Transverse colon (tissue), 4 donors: ENCODE results near the gene ST7L. TPM values are rescaled to one million over a fixed set of nuclear protein-coding genes. Genes with fewer than 3 reads are reported as not detected.

Experiments
- DNase-seq: peaks from one replicate; pipeline ENCODE4 v3.0.0-alpha.2; 2019
- H3K27ac ChIP-seq, 4 donors: fragments of 200-600 bp; sonication (generic); 2 replicates each; pipeline ENCODE4 v1.5.1; 2016 to 2018; ENCODE audit warnings: inconsistent platforms in 4 of 4
- H3K27me3 ChIP-seq: fragments of 200-600 bp; sonication (generic); 2 replicates; pipeline ENCODE4 v1.5.1; 2017; ENCODE audit warnings: inconsistent platforms
- H3K36me3 ChIP-seq, 4 donors: fragments of 200-600 bp; sonication (generic); 2 replicates each; pipeline ENCODE4 v1.5.1; 2017 to 2019; ENCODE audit warnings: inconsistent platforms in 4 of 4
- H3K4me1 ChIP-seq, 4 donors: fragments of 200-600 bp; sonication (generic); 2 replicates each; pipeline ENCODE4 v1.5.1; 2017 to 2020; ENCODE audit warnings: inconsistent platforms in 4 of 4
- H3K4me3 ChIP-seq, 4 donors: fragments of 200-600 bp; sonication (generic); 1 replicate in 1 of 4; 2 replicates in 3 of 4; pipeline versions ENCODE4 v1.5.1 to v1.6.1; 2017 to 2019; ENCODE audit warnings: inconsistent platforms in 4 of 4
- H3K9me3 ChIP-seq, 2 donors: fragments of 200-600 bp; sonication (generic); 2 replicates each; pipeline ENCODE4 v1.5.1; 2017 to 2019; ENCODE audit warnings: inconsistent platforms in 2 of 2
- EP300 ChIP-seq: sonication (generic); formaldehyde crosslinking; IDR thresholded peaks from one replicate; pipeline ENCODE4 v1.6.1; 2017; ENCODE audit warnings: antibody characterized with exemption, low read depth
- POLR2A ChIP-seq: fragments of 450-650 bp; IDR thresholded peaks from one replicate; pipeline ENCODE4 v1.6.1; 2016; ENCODE audit warnings: antibody characterized with exemption, mild to moderate bottlenecking, moderate library complexity
- POLR2AphosphoS5 ChIP-seq, 3 donors: sonication (generic); formaldehyde crosslinking; IDR thresholded peaks; one replicate each; pipeline ENCODE4 v1.6.1; 2016; ENCODE audit warnings: antibody characterized with exemption in 3 of 3
- WGBS, 2 donors: methylation state at CpG; one replicate each; pipeline ENCODE4 v1.1.5; 2018; ENCODE audit warnings: low coverage in 1 of 2; 5-methylcytosine and 5-hydroxymethylcytosine counted together
- in situ Hi-C, 4 donors: fragments of 200-750 bp; cut with MboI; loops; one replicate each; pipeline versions ENCODE4 v1.15.0 to v1.15.1; 2017; ENCODE audit warnings: low sequenced_read_pairs in 3 of 4, low pct_ligation_motif_present in 1 of 4, low pct_unique_long_range_greater_than_20kb in 1 of 4
- intact Hi-C: fragments of 100-400 bp; cut with DNase I; formaldehyde crosslinking; loops from one replicate; pipeline ENCODE4 v1.15.1; 2023; ENCODE audit warnings: low total_unique reads
- total RNA-seq, 4 donors: library from RNA; depleted of rRNA; stranded (reverse); fragments of >200 nt; gene quantifications; one replicate each; pipeline ENCODE4 v1.1.0, GENCODE V29; 2016
- TF ChIP-seq, protein P1 (sequence below), 5 experiments: fragments of 200-600 bp in 3 of 5; fragments of 450-650 bp in 2 of 5; sonication (generic) in 3 of 5; IDR thresholded peaks; 1 replicate in 2 of 5; 2 replicates in 3 of 5; pipeline ENCODE4 v1.5.1; 2016 to 2017; ENCODE audit warnings: antibody characterized with exemption in 5 of 5, inconsistent platforms in 3 of 5, mild to moderate bottlenecking in 2 of 5, moderate library complexity in 1 of 5

Gene ST7L
- total RNA-seq, 4 donors from 2014 or later = 7.0 to 37.4 (median 24.9) TPM

DNA sequence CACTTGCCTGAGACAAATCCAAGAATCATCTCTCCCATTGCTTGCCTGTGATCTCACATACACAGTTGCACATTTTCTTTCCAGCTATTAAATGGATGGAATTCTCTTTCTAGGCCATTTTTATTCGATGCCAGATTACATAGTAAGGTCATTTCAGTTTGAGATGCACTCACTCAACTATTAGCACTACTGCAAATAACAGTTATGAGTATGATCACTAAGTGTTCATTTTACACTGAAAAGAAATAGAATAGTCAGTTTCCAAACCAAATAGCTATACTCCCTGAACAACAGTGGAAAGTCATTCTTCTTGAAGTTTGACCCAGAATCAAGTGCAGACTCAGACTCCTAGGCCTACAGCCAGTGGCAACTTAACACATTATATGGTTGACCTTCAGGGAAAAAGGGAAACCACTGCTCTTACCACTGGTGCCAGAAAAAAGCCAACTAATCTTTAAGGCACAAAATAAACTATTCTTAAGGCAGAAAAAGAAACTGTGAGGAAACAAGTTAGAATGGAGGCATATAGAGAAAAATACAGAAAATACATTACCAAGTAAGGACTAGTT, 78.6 kb downstream of the ST7L start:
- TF ChIP-seq, protein P1, sequence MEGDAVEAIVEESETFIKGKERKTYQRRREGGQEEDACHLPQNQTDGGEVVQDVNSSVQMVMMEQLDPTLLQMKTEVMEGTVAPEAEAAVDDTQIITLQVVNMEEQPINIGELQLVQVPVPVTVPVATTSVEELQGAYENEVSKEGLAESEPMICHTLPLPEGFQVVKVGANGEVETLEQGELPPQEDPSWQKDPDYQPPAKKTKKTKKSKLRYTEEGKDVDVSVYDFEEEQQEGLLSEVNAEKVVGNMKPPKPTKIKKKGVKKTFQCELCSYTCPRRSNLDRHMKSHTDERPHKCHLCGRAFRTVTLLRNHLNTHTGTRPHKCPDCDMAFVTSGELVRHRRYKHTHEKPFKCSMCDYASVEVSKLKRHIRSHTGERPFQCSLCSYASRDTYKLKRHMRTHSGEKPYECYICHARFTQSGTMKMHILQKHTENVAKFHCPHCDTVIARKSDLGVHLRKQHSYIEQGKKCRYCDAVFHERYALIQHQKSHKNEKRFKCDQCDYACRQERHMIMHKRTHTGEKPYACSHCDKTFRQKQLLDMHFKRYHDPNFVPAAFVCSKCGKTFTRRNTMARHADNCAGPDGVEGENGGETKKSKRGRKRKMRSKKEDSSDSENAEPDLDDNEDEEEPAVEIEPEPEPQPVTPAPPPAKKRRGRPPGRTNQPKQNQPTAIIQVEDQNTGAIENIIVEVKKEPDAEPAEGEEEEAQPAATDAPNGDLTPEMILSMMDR (IDR thresholded peaks at IDR 0.05) = no peak
- no peak for TF ChIP-seq POLR2A
- no peak for TF ChIP-seq EP300
- TF ChIP-seq POLR2AphosphoS5 (IDR thresholded peaks at IDR 0.05) = no peak
- no peak for DNase-seq
- 61% methylated on average over 1 of the region's 1 CpG; no CpG with 5 or more reads in 1 of the 2 donors for WGBS, 2 donors
- intact Hi-C loops (no loop called here), in situ Hi-C loops (no loop called here)
- Histone ChIP-seq H3K9me3 (no peaks in the 10 kb centered on the region), H3K4me3 (no peak overlapping the region), H3K36me3 (no peaks in the 10 kb centered on the region), H3K27me3 (no peaks in the 10 kb centered on the region), H3K4me1 (peaks cover 0 to 7% (median 0%) of the 10 kb centered on the region in 4 donors), H3K27ac (no peak overlapping the region)

DNA sequence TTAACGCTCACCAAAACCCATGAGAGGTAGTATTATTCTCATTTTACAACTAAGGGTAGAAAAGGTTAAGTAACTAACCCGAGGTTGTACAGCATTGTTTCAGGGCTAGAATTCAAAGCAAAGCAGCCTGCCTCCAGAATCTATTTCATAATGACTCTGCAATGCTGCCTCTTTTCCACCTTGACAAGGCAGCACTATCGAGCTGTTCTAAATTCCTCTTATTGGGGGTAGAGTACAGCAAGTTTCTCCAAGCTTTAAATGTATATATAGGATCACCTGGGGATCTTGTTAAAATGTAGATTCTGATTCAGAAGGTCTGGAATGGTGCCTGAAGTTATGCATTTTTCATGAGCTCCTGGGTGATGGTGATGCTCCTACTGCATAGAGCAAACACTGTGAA, 80.1 kb downstream of the ST7L start:
- no peaks in the 10 kb centered on the region for H3K4me1 ChIP-seq
- in situ Hi-C loops = no loop called here
- no peak overlapping the region for H3K4me3 ChIP-seq
- H3K36me3 ChIP-seq = no peaks in the 10 kb centered on the region
- WGBS, 2 donors = 91 to 92% methylated on average over 2 to 3 of the region's 3 CpGs
- H3K27me3 ChIP-seq = no peaks in the 10 kb centered on the region
- no peaks in the 10 kb centered on the region for H3K9me3 ChIP-seq
- DNase-seq = no peak
- TF ChIP-seq POLR2AphosphoS5 (IDR thresholded peaks at IDR 0.05) (no peak), EP300 (no peak), POLR2A (no peak)
- TF ChIP-seq, protein P1 (IDR thresholded peaks at IDR 0.05) = no peak
- intact Hi-C loops = no loop called here
- H3K27ac ChIP-seq = no peak overlapping the region

- intact Hi-C loops = no loop called here
- Histone ChIP-seq H3K36me3 (no peaks in the 10 kb centered on the region), H3K4me1 (peaks cover 0 to 6% (median 0%) of the 10 kb centered on the region in 4 donors), H3K27ac (no peak overlapping the region), H3K4me3 (no peak overlapping the region), H3K9me3 (no peaks in the 10 kb centered on the region), H3K27me3 (no peaks in the 10 kb centered on the region)
- no peak for TF ChIP-seq POLR2A
- no peak for DNase-seq
- in situ Hi-C loops = no loop called here
These were observed 81.5 kb downstream of the ST7L start for GRCh38 chr1:112537456-112537855.

GRCh38 chr1:112536561-112536960, 82.4 kb downstream of the ST7L start:
- intact Hi-C loops = no loop called here
- Histone ChIP-seq H3K9me3 (no peaks in the 10 kb centered on the region), H3K4me3 (no peak overlapping the region), H3K27ac (no peak overlapping the region), H3K27me3 (no peaks in the 10 kb centered on the region), H3K36me3 (no peaks in the 10 kb centered on the region), H3K4me1 (peaks cover 0 to 14% (median 0%) of the 10 kb centered on the region in 4 donors)
- 89 to 92% methylated on average over 2 of the region's 2 CpGs for WGBS, 2 donors
- TF ChIP-seq POLR2AphosphoS5 (IDR thresholded peaks at IDR 0.05) (no peak), POLR2A (no peak), EP300 (no peak)
- TF ChIP-seq, protein P1 (IDR thresholded peaks at IDR 0.05) = no peak
- DNase-seq = no peak
- in situ Hi-C loops = no loop called here

DNA sequence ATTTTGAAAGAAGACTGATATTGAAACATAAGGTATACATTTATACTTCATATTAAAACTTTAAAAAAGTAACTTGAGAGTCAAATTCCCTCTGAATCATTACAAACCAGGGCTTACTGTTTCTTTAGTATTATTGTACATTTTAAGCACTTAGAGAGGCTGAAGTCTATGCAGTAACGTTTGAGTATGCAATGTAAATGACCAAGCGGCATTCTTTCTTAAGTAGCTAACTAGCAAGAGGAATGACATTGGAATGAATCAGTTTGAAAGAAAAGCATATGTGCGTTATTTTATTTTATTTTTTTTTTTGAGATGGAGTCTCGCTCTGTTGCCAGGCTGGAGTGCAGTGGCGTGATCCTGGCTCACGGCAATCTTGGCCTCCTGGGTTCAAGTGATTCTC, 85.9 kb downstream of the ST7L start:
- no peak for DNase-seq
- Histone ChIP-seq H3K27me3 (no peaks in the 10 kb centered on the region), H3K27ac (peak overlapping the region in 1 of 4 donors; percentile 36), H3K4me1 (peaks cover 0 to 14% (median 0%) of the 10 kb centered on the region in 4 donors), H3K9me3 (no peaks in the 10 kb centered on the region), H3K36me3 (no peaks in the 10 kb centered on the region), H3K4me3 (no peak overlapping the region)
- intact Hi-C loops (no loop called here), in situ Hi-C loops (no loop called here)
- WGBS, 2 donors = 94% methylated on average over 5 to 6 of the region's 6 CpGs
- no peak for TF ChIP-seq POLR2AphosphoS5 (IDR thresholded peaks at IDR 0.05)
- no peak for TF ChIP-seq EP300
- TF ChIP-seq, protein P1 (IDR thresholded peaks at IDR 0.05) = no peak
- TF ChIP-seq POLR2A = no peak
